Transverse colon (tissue), 4 donors: Measurements from ENCODE around the gene ABCC1. TPM values are rescaled to one million over a fixed set of nuclear protein-coding genes. Genes with fewer than 3 reads are reported as not detected.
A peak's percentile ranks its signal among the peaks of the same experiment; 100 is the strongest.

Source experiments
- DNase-seq: peaks from one replicate; pipeline ENCODE4 v3.0.0-alpha.2; 2019
- H3K27ac ChIP-seq, 4 donors: fragments of 200-600 bp; sonication (generic); 2 replicates each; pipeline ENCODE4 v1.5.1; 2016 to 2018; ENCODE audit warnings: inconsistent platforms in 4 of 4
- H3K27me3 ChIP-seq: fragments of 200-600 bp; sonication (generic); 2 replicates; pipeline ENCODE4 v1.5.1; 2017; ENCODE audit warnings: inconsistent platforms
- H3K36me3 ChIP-seq, 4 donors: fragments of 200-600 bp; sonication (generic); 2 replicates each; pipeline ENCODE4 v1.5.1; 2017 to 2019; ENCODE audit warnings: inconsistent platforms in 4 of 4
- H3K4me1 ChIP-seq, 4 donors: fragments of 200-600 bp; sonication (generic); 2 replicates each; pipeline ENCODE4 v1.5.1; 2017 to 2020; ENCODE audit warnings: inconsistent platforms in 4 of 4
- H3K4me3 ChIP-seq, 4 donors: fragments of 200-600 bp; sonication (generic); 1 replicate in 1 of 4; 2 replicates in 3 of 4; pipeline versions ENCODE4 v1.5.1 to v1.6.1; 2017 to 2019; ENCODE audit warnings: inconsistent platforms in 4 of 4
- H3K9me3 ChIP-seq, 2 donors: fragments of 200-600 bp; sonication (generic); 2 replicates each; pipeline ENCODE4 v1.5.1; 2017 to 2019; ENCODE audit warnings: inconsistent platforms in 2 of 2
- CTCF ChIP-seq, 5 experiments: fragments of 200-600 bp in 3 of 5; fragments of 450-650 bp in 2 of 5; sonication (generic) in 3 of 5; IDR thresholded peaks; 1 replicate in 2 of 5; 2 replicates in 3 of 5; pipeline ENCODE4 v1.5.1; 2016 to 2017; ENCODE audit warnings: antibody characterized with exemption in 5 of 5, inconsistent platforms in 3 of 5, mild to moderate bottlenecking in 2 of 5, moderate library complexity in 1 of 5
- EP300 ChIP-seq: sonication (generic); formaldehyde crosslinking; IDR thresholded peaks from one replicate; pipeline ENCODE4 v1.6.1; 2017; ENCODE audit warnings: antibody characterized with exemption, low read depth
- POLR2A ChIP-seq: fragments of 450-650 bp; IDR thresholded peaks from one replicate; pipeline ENCODE4 v1.6.1; 2016; ENCODE audit warnings: antibody characterized with exemption, mild to moderate bottlenecking, moderate library complexity
- POLR2AphosphoS5 ChIP-seq, 3 donors: sonication (generic); formaldehyde crosslinking; IDR thresholded peaks; one replicate each; pipeline ENCODE4 v1.6.1; 2016; ENCODE audit warnings: antibody characterized with exemption in 3 of 3
- WGBS, 2 donors: methylation state at CpG; one replicate each; pipeline ENCODE4 v1.1.5; 2018; ENCODE audit warnings: low coverage in 1 of 2; 5-methylcytosine and 5-hydroxymethylcytosine counted together
- in situ Hi-C, 4 donors: fragments of 200-750 bp; cut with MboI; loops; one replicate each; pipeline versions ENCODE4 v1.15.0 to v1.15.1; 2017; ENCODE audit warnings: low sequenced_read_pairs in 3 of 4, low pct_ligation_motif_present in 1 of 4, low pct_unique_long_range_greater_than_20kb in 1 of 4
- intact Hi-C: fragments of 100-400 bp; cut with DNase I; formaldehyde crosslinking; loops from one replicate; pipeline ENCODE4 v1.15.1; 2023; ENCODE audit warnings: low total_unique reads
- total RNA-seq, 4 donors: library from RNA; depleted of rRNA; stranded (reverse); fragments of >200 nt; gene quantifications; one replicate each; pipeline ENCODE4 v1.1.0, GENCODE V29; 2016

ABCC1 gene
- total RNA-seq, 4 donors from 2014 or later = 17.1 to 67.3 (median 36.9) TPM

GRCh38 chr16:16140537-16140936, 191.1 kb downstream of the ABCC1 start:
- no peak for DNase-seq
- Histone ChIP-seq H3K36me3 (peaks cover 0 to 47% (median 11%) of the 10 kb centered on the region in 4 donors), H3K4me1 (no peaks in the 10 kb centered on the region), H3K4me3 (no peak overlapping the region), H3K9me3 (no peaks in the 10 kb centered on the region), H3K27ac (no peak overlapping the region), H3K27me3 (no peaks in the 10 kb centered on the region)
- in situ Hi-C loops = loop anchor here in 3 of 4 donors (25.0 kb wide), 3 partner anchors 278 to 728 kb away; partner anchors contain the start of gene MYH11 (in 1 of the 3)
- TF ChIP-seq POLR2A (no peak), EP300 (no peak), CTCF (IDR thresholded peaks at IDR 0.05) (no peak), POLR2AphosphoS5 (IDR thresholded peaks at IDR 0.05) (no peak)
- WGBS, 2 donors = 90% methylated on average over 4 of the region's 4 CpGs; no CpG with 5 or more reads in 1 of the 2 donors
- intact Hi-C loops = no loop called here

- no peak for DNase-seq
- Histone ChIP-seq H3K27me3 (no peaks in the 10 kb centered on the region), H3K9me3 (no peaks in the 10 kb centered on the region), H3K4me1 (no peaks in the 10 kb centered on the region), H3K4me3 (no peak overlapping the region), H3K36me3 (peaks cover 0 to 41% (median 11%) of the 10 kb centered on the region in 4 donors), H3K27ac (no peak overlapping the region)
- intact Hi-C loops = no loop called here
- in situ Hi-C loops = loop anchor here in 3 of 4 donors (25.0 kb wide), 3 partner anchors 279 to 729 kb away; partner anchors contain the start of gene MYH11 (in 1 of the 3)
- WGBS, 2 donors = 87 to 100% methylated on average over 1 to 11 of the region's 11 CpGs
- no peak for TF ChIP-seq POLR2AphosphoS5 (IDR thresholded peaks at IDR 0.05)
- no peak for TF ChIP-seq POLR2A
- no peak for TF ChIP-seq EP300
- no peak for TF ChIP-seq CTCF (IDR thresholded peaks at IDR 0.05)
Measured at GRCh38 chr16:16141141-16141540, 191.7 kb downstream of the ABCC1 start.

GRCh38 chr16:16141784-16142396, 192.5 kb downstream of the ABCC1 start:
- peaks cover 0 to 34% (median 9%) of the 10 kb centered on the region in 4 donors for H3K36me3 ChIP-seq
- intact Hi-C loops = no loop called here
- no peak for DNase-seq
- no peaks in the 10 kb centered on the region for H3K9me3 ChIP-seq
- H3K4me1 ChIP-seq = no peaks in the 10 kb centered on the region
- TF ChIP-seq CTCF (IDR thresholded peaks at IDR 0.05) (no peak), EP300 (no peak), POLR2A (no peak), POLR2AphosphoS5 (IDR thresholded peaks at IDR 0.05) (no peak)
- H3K27me3 ChIP-seq = no peaks in the 10 kb centered on the region
- in situ Hi-C loops = loop anchor here in 3 of 4 donors (25.0 kb wide), 3 partner anchors 280 to 730 kb away; partner anchors contain the start of gene MYH11 (in 1 of the 3)
- H3K27ac ChIP-seq = no peak overlapping the region
- H3K4me3 ChIP-seq = no peak overlapping the region
- 89% methylated on average over 7 of the region's 7 CpGs; no CpG with 5 or more reads in 1 of the 2 donors for WGBS, 2 donors

GRCh38 chr16:16143038-16143763, 193.8 kb downstream of the ABCC1 start:
- Histone ChIP-seq H3K27me3 (no peaks in the 10 kb centered on the region), H3K4me1 (no peaks in the 10 kb centered on the region), H3K4me3 (no peak overlapping the region), H3K9me3 (no peaks in the 10 kb centered on the region), H3K27ac (no peak overlapping the region), H3K36me3 (peaks cover 0 to 26% (median 4%) of the 10 kb centered on the region in 4 donors)
- WGBS, 2 donors = 89 to 100% methylated on average over 4 to 15 of the region's 15 CpGs
- DNase-seq = no peak
- in situ Hi-C loops (loop anchor here in 3 of 4 donors (25.0 kb wide), 3 partner anchors 281 to 731 kb away; partner anchors contain the start of gene MYH11 (in 1 of the 3)), intact Hi-C loops (no loop called here)
- no peak for TF ChIP-seq POLR2A
- TF ChIP-seq POLR2AphosphoS5 (IDR thresholded peaks at IDR 0.05) = no peak
- no peak for TF ChIP-seq EP300
- TF ChIP-seq CTCF (IDR thresholded peaks at IDR 0.05) = peak in 1 of 5 experiments; percentile 14
